GM06990 (cell line): ENCODE data around the gene TUBB.
"Not testable (repeated sequence)": the region's sequence is repeated elsewhere in the genome, so short reads cannot be mapped to it uniquely, and the experiment has no call there.

ENCODE experiments used
- DNase-seq: peaks from one replicate; pipeline ENCODE4 v3.0.0-alpha.2; 2011; ENCODE audit not compliant: insufficient read length; ENCODE audit errors: extremely low read depth
- H3K27me3 ChIP-seq: replicated peaks from 2 replicates; pipeline ENCODE4 v1.6.0; 2011; ENCODE audit warnings: low read length; ENCODE audit not compliant: control insufficient read depth, insufficient read depth
- H3K36me3 ChIP-seq: 2 replicates; pipeline ENCODE4 v1.5.1; 2011; ENCODE audit warnings: low read length; ENCODE audit not compliant: control insufficient read depth, insufficient read depth
- H3K4me3 ChIP-seq: replicated peaks from 2 replicates; pipeline ENCODE4 v1.5.1; 2011; ENCODE audit warnings: low read depth, mild to moderate bottlenecking, control low read depth, low read length
- CTCF ChIP-seq: IDR thresholded peaks from 2 replicates; pipeline ENCODE4 v1.5.1; 2011; ENCODE audit warnings: low read length, control low read depth, mild to moderate bottlenecking, inconsistent platforms; ENCODE audit not compliant: insufficient read depth, poor library complexity, severe bottlenecking

The TUBB gene

GRCh38 chr6:30759575-30760239 lies 39.6 kb downstream of the TUBB start:
- H3K27me3 ChIP-seq: no peaks in the 10 kb centered on the region
- no peak overlapping the region for H3K4me3 ChIP-seq
- DNase-seq: peak; percentile 41
- no peak for TF ChIP-seq CTCF
- H3K36me3 ChIP-seq: no peaks in the 10 kb centered on the region

- H3K36me3 ChIP-seq: no peaks in the 10 kb centered on the region
- H3K4me3 ChIP-seq: no peak overlapping the region
- DNase-seq: no peak
- no peaks in the 10 kb centered on the region for H3K27me3 ChIP-seq
- TF ChIP-seq CTCF: no peak
These were observed 40.4 kb downstream of the TUBB start for GRCh38 chr6:30760549-30760948.

GRCh38 chr6:30761791-30762429 lies 41.8 kb downstream of the TUBB start:
- H3K36me3 ChIP-seq: no peaks in the 10 kb centered on the region
- TF ChIP-seq CTCF: no peak
- DNase-seq: no peak
- no peak overlapping the region for H3K4me3 ChIP-seq
- no peaks in the 10 kb centered on the region for H3K27me3 ChIP-seq

GRCh38 chr6:30763155-30763617 lies 43.0 kb downstream of the TUBB start:
- TF ChIP-seq CTCF: no peak
- DNase-seq: no peak
- Histone ChIP-seq H3K27me3 (no peaks in the 10 kb centered on the region), H3K4me3 (no peak overlapping the region), H3K36me3 (no peaks in the 10 kb centered on the region)

GRCh38 chr6:30763618-30764489 lies 43.7 kb downstream of the TUBB start:
- DNase-seq: no peak
- Histone ChIP-seq H3K36me3 (no peaks in the 10 kb centered on the region), H3K4me3 (no peak overlapping the region), H3K27me3 (no peaks in the 10 kb centered on the region)
- TF ChIP-seq CTCF: no peak

- H3K27me3 ChIP-seq, H3K4me3 ChIP-seq, H3K36me3 ChIP-seq, DNase-seq: not testable (repeated sequence)
These were observed 44.4 kb downstream of the TUBB start for GRCh38 chr6:30764490-30765043.

GRCh38 chr6:30765495-30765894 lies 45.3 kb downstream of the TUBB start:
- not testable (repeated sequence) for DNase-seq, H3K4me3 ChIP-seq, H3K36me3 ChIP-seq, H3K27me3 ChIP-seq
